SK-N-SH (cell line): Measurements from ENCODE around the gene LONP2. TPM values are rescaled to one million over a fixed set of nuclear protein-coding genes. Genes with fewer than 3 reads are reported as not detected.

Experiments used
- CTCF ChIA-PET: fragments of 300-600, 350-600 bp; formaldehyde crosslinking; extraction: SDS; loops from one replicate; lab custom pipeline; 2021; lab: Yijun Ruan, JAX
- POLR2A ChIA-PET: fragments of 350-600 bp; sonication (Branson Sonifier 250); formaldehyde crosslinking; extraction: SDS; loops from one replicate; lab custom pipeline; 2020; ENCODE audit warnings: antibody characterized with exemption, inconsistent platforms; lab: Yijun Ruan, JAX
- DNase-seq: peaks from one replicate; pipeline ENCODE4 v3.0.0; 2012
- H2AFZ ChIP-seq: fragments of 200-600 bp; sonication (generic); 2 replicates; pipeline ENCODE4 v1.8.1; 2016; ENCODE audit warnings: antibody characterized with exemption, mild to moderate bottlenecking, low read depth
- H3F3A ChIP-seq: fragments of 200-600 bp; sonication (generic); replicated peaks from 2 replicates; pipeline ENCODE3; 2016; ENCODE audit warnings: antibody characterized with exemption, mild to moderate bottlenecking; ENCODE audit not compliant: insufficient read depth
- H3K27ac ChIP-seq, 2 experiments: fragments of 200-500 bp in 1 of 2; fragments of 200-600 bp in 1 of 2; sonication (Bioruptor generic) in 1 of 2; sonication (generic), shearing (Covaris generic) in 1 of 2; 2 replicates each; pipeline versions ENCODE4 v1.5.1 to v1.6.1; 2014 to 2016; ENCODE audit warnings: low read depth in 2 of 2, inconsistent platforms in 1 of 2, low read length in 1 of 2, mild to moderate bottlenecking in 1 of 2, mixed read lengths in 1 of 2
- H3K27me3 ChIP-seq: fragments of 200-600 bp; sonication (generic), shearing (Covaris generic); 2 replicates; pipeline ENCODE4 v1.6.1; 2016; ENCODE audit warnings: mixed run types; ENCODE audit not compliant: insufficient read depth
- H3K36me3 ChIP-seq, 2 experiments: fragments of 200-500 bp in 1 of 2; fragments of 200-600 bp in 1 of 2; sonication (Bioruptor generic) in 1 of 2; sonication (generic) in 1 of 2; replicated peaks in 1 of 2; 2 replicates each; pipeline versions ENCODE3 to v1.5.1; 2014 to 2016; ENCODE audit warnings: low read length in 1 of 2, mild to moderate bottlenecking in 1 of 2; ENCODE audit not compliant: insufficient read depth in 2 of 2, control insufficient read depth in 1 of 2
- H3K4me1 ChIP-seq, 2 experiments: fragments of 200-500 bp in 1 of 2; fragments of 200-600 bp in 1 of 2; sonication (Bioruptor generic) in 1 of 2; sonication (generic), shearing (Covaris generic) in 1 of 2; 2 replicates each; pipeline versions ENCODE4 v1.5.1 to v1.6.1; 2014 to 2016; ENCODE audit warnings: low read depth in 1 of 2, low read length in 1 of 2, mixed run types in 1 of 2; ENCODE audit not compliant: insufficient read depth in 2 of 2, control insufficient read depth in 1 of 2
- H3K4me2 ChIP-seq: fragments of 200-600 bp; sonication (generic), shearing (Covaris generic); 2 replicates; pipeline ENCODE4 v1.6.1; 2017; ENCODE audit warnings: mixed run types
- H3K4me3 ChIP-seq, 2 experiments: fragments of 200-500 bp in 1 of 2; fragments of 200-600 bp in 1 of 2; sonication (Bioruptor generic) in 1 of 2; sonication (generic), shearing (Covaris generic) in 1 of 2; 2 replicates each; pipeline versions ENCODE4 v1.5.1 to v1.8.1; 2014 to 2016; ENCODE audit warnings: low read depth in 2 of 2, inconsistent platforms in 1 of 2, low read length in 1 of 2, mild to moderate bottlenecking in 1 of 2, mixed read lengths in 1 of 2, moderate library complexity in 1 of 2
- H3K79me2 ChIP-seq: fragments of 200-600 bp; sonication (generic); 2 replicates; pipeline ENCODE4 v1.8.1; 2017; ENCODE audit warnings: mild to moderate bottlenecking; ENCODE audit not compliant: insufficient read depth
- H3K9ac ChIP-seq: fragments of 200-600 bp; sonication (generic); 2 replicates; pipeline ENCODE4 v1.6.1; 2017; ENCODE audit warnings: mixed run types
- H3K9me2 ChIP-seq: fragments of 200-600 bp; sonication (generic); 2 replicates; pipeline ENCODE4 v1.6.1; 2017; ENCODE audit warnings: mixed run types
- H3K9me3 ChIP-seq: fragments of 200-600 bp; sonication (generic); 2 replicates; pipeline ENCODE4 v1.6.1; 2017; ENCODE audit warnings: mixed run types, mild to moderate bottlenecking, moderate library complexity
- H4K20me1 ChIP-seq: fragments of 200-600 bp; sonication (generic); 2 replicates; pipeline ENCODE4 v1.6.1; 2017; ENCODE audit warnings: mild to moderate bottlenecking, mixed run types; ENCODE audit not compliant: insufficient read depth
- ELF1 ChIP-seq: IDR thresholded peaks from 2 replicates; pipeline ENCODE4 v1.4.0; 2012
- EP300 ChIP-seq, 2 experiments: IDR thresholded peaks; 2 replicates each; pipeline versions ENCODE4 v1.4.0 to v1.6.1; 2012; ENCODE audit warnings: borderline replicate concordance in 1 of 2, low read depth in 1 of 2, low read length in 1 of 2
- EZH2phosphoT487 ChIP-seq: fragments of 200-600 bp; sonication (generic); IDR thresholded peaks from 2 replicates; pipeline ENCODE4 v1.6.1; 2017; ENCODE audit warnings: low read depth, mixed run types, mild to moderate bottlenecking, antibody characterized with exemption, moderate library complexity, borderline replicate concordance
- FOSL2 ChIP-seq: IDR thresholded peaks from 2 replicates; pipeline ENCODE4 v1.4.0; 2012; ENCODE audit warnings: low read depth, mild to moderate bottlenecking, moderate library complexity, borderline replicate concordance
- FOXM1 ChIP-seq: IDR thresholded peaks from 2 replicates; pipeline ENCODE4 v1.4.0; 2012; ENCODE audit warnings: low read depth, mild to moderate bottlenecking
- GABPA ChIP-seq: IDR thresholded peaks from 2 replicates; pipeline ENCODE4 v1.4.0; 2012; ENCODE audit warnings: low read depth, mild to moderate bottlenecking
- GATA2 ChIP-seq: sonication (generic); formaldehyde crosslinking; IDR thresholded peaks from 2 replicates; pipeline ENCODE4 v1.5.0; 2020; ENCODE audit warnings: mild to moderate bottlenecking, missing genetic modification reagents
- JUND ChIP-seq: IDR thresholded peaks from 2 replicates; pipeline ENCODE4 v1.4.0; 2012
- MEF2A ChIP-seq: IDR thresholded peaks from 2 replicates; pipeline ENCODE4 v1.4.0; 2012; ENCODE audit warnings: low read depth, borderline replicate concordance
- POLR2AphosphoS5 ChIP-seq: IDR thresholded peaks from 2 replicates; pipeline ENCODE4 v1.6.1; 2012; ENCODE audit warnings: low read depth, low read length
- RCOR1 ChIP-seq: fragments of 150-350 bp; IDR thresholded peaks from 2 replicates; pipeline ENCODE4 v1.6.1; 2017; ENCODE audit warnings: antibody characterized with exemption, low read length
- RXRA ChIP-seq: IDR thresholded peaks from 2 replicates; pipeline ENCODE4 v1.4.0; 2012; ENCODE audit warnings: low read depth, mild to moderate bottlenecking, borderline replicate concordance
- SMC3 ChIP-seq: IDR thresholded peaks from 2 replicates; pipeline ENCODE4 v1.6.1; 2012; ENCODE audit warnings: low read depth, low read length, improper control_type of control experiment
- TCF12 ChIP-seq: IDR thresholded peaks from 2 replicates; pipeline ENCODE4 v1.4.0; 2012
- TEAD4 ChIP-seq: IDR thresholded peaks from 2 replicates; pipeline ENCODE4 v1.4.0; 2012; ENCODE audit warnings: mild to moderate bottlenecking, borderline replicate concordance; ENCODE audit not compliant: insufficient read depth
- YY1 ChIP-seq: IDR thresholded peaks from 2 replicates; pipeline ENCODE4 v1.4.0; 2012; ENCODE audit warnings: low read depth, mild to moderate bottlenecking
- WGBS: methylation state at CpG from one replicate; pipeline ENCODE4 v1.1.6; 2017; ENCODE audit warnings: low lambda C conversion rate; 5-methylcytosine and 5-hydroxymethylcytosine counted together
- polyA plus RNA-seq, 3 experiments: library from polyadenylated mRNA; depleted of rRNA; stranded (reverse); fragments of >200 nt; gene quantifications; 2 replicates each; pipeline ENCODE4 v1.2.3, GENCODE V29; 2012
- TF ChIP-seq, protein P1 (sequence below): IDR thresholded peaks from 2 replicates; pipeline ENCODE4 v1.6.1; 2012; ENCODE audit warnings: mild to moderate bottlenecking, low read depth, low read length, moderate library complexity
- TF ChIP-seq, protein P2 (sequence below): fragments of 150-350 bp; IDR thresholded peaks from 2 replicates; pipeline ENCODE4 v1.6.1; 2016; ENCODE audit warnings: mild to moderate bottlenecking, low read depth, low read length
- TF ChIP-seq, protein P3 (sequence below): IDR thresholded peaks from 2 replicates; pipeline ENCODE4 v1.4.0; 2012; ENCODE audit warnings: low read depth

The LONP2 gene
- polyA plus RNA-seq, 1 of the 3 experiments (the other 2 are of a cell fraction) = 22.4 TPM

DNA sequence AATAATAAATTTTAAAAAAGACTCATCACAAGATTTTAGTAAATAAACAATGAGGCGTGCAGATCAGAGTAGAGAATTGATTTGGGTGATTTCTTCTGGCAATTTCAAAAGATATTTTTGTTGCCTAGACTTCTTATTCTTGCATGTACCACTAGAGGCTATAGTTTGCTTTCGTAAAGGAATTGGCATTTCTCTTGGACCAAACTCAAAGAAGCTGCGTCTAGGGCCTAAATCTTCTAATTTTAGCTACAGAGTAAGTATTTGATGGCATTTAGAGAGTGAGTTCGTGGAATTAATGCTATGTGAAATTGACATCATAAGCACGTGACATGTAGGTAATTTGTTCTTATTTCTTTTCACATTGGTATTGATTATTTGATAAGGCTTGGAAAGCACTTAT is 27.6 kb downstream of the LONP2 start:
- no peak for TF ChIP-seq POLR2AphosphoS5
- no peak for TF ChIP-seq TCF12
- no peak for TF ChIP-seq GABPA
- TF ChIP-seq RCOR1 = no peak
- no peak for TF ChIP-seq EZH2phosphoT487
- TF ChIP-seq GATA2 = no peak
- no peak for TF ChIP-seq RXRA
- TF ChIP-seq EP300 (IDR thresholded peaks at IDR 0.05; ENCODE audit: borderline replicate concordance in 1 of 2, low read depth in 1 of 2, low read length in 1 of 2) = no peak
- no peak for TF ChIP-seq JUND
- no peak for TF ChIP-seq TEAD4
- TF ChIP-seq, protein P1, sequence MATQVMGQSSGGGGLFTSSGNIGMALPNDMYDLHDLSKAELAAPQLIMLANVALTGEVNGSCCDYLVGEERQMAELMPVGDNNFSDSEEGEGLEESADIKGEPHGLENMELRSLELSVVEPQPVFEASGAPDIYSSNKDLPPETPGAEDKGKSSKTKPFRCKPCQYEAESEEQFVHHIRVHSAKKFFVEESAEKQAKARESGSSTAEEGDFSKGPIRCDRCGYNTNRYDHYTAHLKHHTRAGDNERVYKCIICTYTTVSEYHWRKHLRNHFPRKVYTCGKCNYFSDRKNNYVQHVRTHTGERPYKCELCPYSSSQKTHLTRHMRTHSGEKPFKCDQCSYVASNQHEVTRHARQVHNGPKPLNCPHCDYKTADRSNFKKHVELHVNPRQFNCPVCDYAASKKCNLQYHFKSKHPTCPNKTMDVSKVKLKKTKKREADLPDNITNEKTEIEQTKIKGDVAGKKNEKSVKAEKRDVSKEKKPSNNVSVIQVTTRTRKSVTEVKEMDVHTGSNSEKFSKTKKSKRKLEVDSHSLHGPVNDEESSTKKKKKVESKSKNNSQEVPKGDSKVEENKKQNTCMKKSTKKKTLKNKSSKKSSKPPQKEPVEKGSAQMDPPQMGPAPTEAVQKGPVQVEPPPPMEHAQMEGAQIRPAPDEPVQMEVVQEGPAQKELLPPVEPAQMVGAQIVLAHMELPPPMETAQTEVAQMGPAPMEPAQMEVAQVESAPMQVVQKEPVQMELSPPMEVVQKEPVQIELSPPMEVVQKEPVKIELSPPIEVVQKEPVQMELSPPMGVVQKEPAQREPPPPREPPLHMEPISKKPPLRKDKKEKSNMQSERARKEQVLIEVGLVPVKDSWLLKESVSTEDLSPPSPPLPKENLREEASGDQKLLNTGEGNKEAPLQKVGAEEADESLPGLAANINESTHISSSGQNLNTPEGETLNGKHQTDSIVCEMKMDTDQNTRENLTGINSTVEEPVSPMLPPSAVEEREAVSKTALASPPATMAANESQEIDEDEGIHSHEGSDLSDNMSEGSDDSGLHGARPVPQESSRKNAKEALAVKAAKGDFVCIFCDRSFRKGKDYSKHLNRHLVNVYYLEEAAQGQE = no peak
- TF ChIP-seq FOXM1 = no peak
- no peaks in the 10 kb centered on the region for H3K79me2 ChIP-seq
- peaks cover 2% of the 10 kb centered on the region for H3F3A ChIP-seq
- H3K9me2 ChIP-seq = no peaks in the 10 kb centered on the region
- H3K9me3 ChIP-seq = no peaks in the 10 kb centered on the region
- CTCF ChIA-PET = interaction anchor here (0.8 to 1.5 kb wide), 3 partner anchors 8 to 245 kb away, joined by 3 to 5 read pairs (median 3); no protein-coding TSS in a partner anchor
- H3K36me3 ChIP-seq = peaks cover 34 to 74% of the 10 kb centered on the region in 2 experiments
- H3K4me3 ChIP-seq = no peak overlapping the region
- H3K4me2 ChIP-seq = no peak overlapping the region
- 92% methylated on average over 5 of the region's 5 CpGs for WGBS
- no peaks in the 10 kb centered on the region for H3K4me1 ChIP-seq
- no peaks in the 10 kb centered on the region for H4K20me1 ChIP-seq
- H3K27ac ChIP-seq = no peak overlapping the region
- POLR2A ChIA-PET = no interaction called here
- no peak overlapping the region for H3K9ac ChIP-seq
- H2AFZ ChIP-seq = no peak overlapping the region
- DNase-seq = no peak
- H3K27me3 ChIP-seq = no peaks in the 10 kb centered on the region

DNA sequence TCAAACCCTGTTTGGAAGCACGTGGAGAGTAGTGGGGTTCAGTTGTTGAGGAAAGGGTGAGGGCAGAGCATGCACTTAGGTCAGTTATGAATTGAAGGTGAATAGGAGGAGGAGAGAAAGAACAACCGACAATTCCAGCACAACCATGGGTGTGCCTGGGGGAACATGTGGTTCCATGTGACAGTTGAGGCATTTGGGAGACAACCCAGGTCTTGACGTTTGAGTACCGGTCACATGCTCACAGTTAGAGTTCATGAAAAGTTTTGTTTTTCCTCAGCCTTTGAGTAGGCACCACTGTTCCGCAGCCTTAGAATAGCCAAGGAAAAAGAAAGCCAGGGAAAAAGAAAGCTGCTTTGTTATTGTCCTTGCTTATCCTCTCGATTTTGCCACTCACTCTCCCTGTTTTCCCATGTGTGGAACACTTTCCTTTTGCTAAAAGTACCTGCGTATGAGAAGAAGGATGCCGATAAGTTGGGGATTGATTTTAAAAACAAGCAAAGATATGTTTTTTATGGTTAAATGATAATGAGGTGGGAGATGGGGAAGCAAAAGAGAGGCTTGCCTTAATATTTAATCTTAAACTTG is 28.8 kb downstream of the LONP2 start:
- no peaks in the 10 kb centered on the region for H4K20me1 ChIP-seq
- no peak overlapping the region for H3K27ac ChIP-seq
- no peak overlapping the region for H3K4me2 ChIP-seq
- H3K36me3 ChIP-seq = peaks cover 33 to 85% of the 10 kb centered on the region in 2 experiments
- H3K79me2 ChIP-seq = no peaks in the 10 kb centered on the region
- no peaks in the 10 kb centered on the region for H3K4me1 ChIP-seq
- DNase-seq = no peak
- 95% methylated on average over 8 of the region's 8 CpGs for WGBS
- ChIA-PET CTCF (no interaction called here), POLR2A (no interaction called here)
- H3F3A ChIP-seq = peaks cover 2% of the 10 kb centered on the region
- no peak overlapping the region for H3K9ac ChIP-seq
- H3K4me3 ChIP-seq = no peak overlapping the region
- no peak overlapping the region for H2AFZ ChIP-seq
- no peaks in the 10 kb centered on the region for H3K9me3 ChIP-seq
- H3K9me2 ChIP-seq = no peaks in the 10 kb centered on the region
- no peaks in the 10 kb centered on the region for H3K27me3 ChIP-seq
- no peak for TF ChIP-seq MEF2A
- TF ChIP-seq FOSL2 = no peak
- TF ChIP-seq, protein P2, sequence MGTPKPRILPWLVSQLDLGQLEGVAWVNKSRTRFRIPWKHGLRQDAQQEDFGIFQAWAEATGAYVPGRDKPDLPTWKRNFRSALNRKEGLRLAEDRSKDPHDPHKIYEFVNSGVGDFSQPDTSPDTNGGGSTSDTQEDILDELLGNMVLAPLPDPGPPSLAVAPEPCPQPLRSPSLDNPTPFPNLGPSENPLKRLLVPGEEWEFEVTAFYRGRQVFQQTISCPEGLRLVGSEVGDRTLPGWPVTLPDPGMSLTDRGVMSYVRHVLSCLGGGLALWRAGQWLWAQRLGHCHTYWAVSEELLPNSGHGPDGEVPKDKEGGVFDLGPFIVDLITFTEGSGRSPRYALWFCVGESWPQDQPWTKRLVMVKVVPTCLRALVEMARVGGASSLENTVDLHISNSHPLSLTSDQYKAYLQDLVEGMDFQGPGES = no peak
- no peak for TF ChIP-seq SMC3
- TF ChIP-seq, protein P3, sequence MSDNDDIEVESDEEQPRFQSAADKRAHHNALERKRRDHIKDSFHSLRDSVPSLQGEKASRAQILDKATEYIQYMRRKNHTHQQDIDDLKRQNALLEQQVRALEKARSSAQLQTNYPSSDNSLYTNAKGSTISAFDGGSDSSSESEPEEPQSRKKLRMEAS = no peak
- no peak for TF ChIP-seq YY1
- no peak for TF ChIP-seq ELF1
- no peak for TF ChIP-seq TEAD4
